Measurements from ENCODE around the gene BBS1.

BBS1 gene

DNA sequence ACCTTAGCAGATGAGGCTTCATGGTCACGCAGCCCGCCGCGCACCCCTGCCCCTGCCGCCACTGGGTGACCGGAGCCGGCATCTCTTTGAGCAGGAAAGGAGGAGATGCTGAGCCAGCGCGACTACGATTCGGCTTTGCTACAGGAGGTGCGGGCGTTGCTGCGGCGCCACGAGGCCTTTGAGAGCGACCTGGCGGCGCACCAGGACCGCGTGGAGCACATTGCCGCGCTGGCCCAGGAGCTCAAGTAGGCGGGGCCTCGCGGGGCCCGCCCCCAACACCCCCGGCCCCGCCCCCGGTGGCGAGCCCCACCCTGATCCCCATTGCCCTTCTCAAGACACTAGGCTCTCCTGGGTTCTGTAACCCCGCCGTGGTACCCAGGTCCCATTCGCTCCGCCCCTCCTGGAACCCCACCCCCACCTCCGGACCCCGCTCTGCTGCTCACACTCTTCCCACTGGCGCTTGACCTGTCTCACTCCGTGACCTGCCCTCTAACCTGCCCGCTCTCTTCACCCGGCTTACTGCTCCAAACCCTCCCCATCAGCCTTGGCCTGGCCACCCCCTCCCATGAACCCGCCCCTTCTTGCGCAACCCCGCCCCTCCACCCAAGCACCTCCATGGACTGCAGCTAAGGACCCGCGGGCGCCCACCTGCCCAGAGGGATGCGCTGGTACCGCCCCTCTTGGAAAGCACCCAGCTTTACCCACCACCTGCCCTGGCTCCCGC, 48.9 kb downstream of the BBS1 start:
- DNase-seq: no peak

GRCh38 chr11:66559866-66560676, 49.6 kb downstream of the BBS1 start:
- no peak for TF ChIP-seq CTCF (IDR thresholded peaks at IDR 0.05; ENCODE audit: low read depth, low read length)
- peaks cover 24% of the 10 kb centered on the region for H3K36me3 ChIP-seq

More for the DNA sequence above, 48.9 kb downstream of the BBS1 start:
- no peak for TF ChIP-seq CTCF (IDR thresholded peaks at IDR 0.05; ENCODE audit: low read depth, low read length)
- no peaks in the 10 kb centered on the region for H3K9me3 ChIP-seq (ENCODE audit: severe bottlenecking)
- H3K27me3 ChIP-seq (ENCODE audit: insufficient read depth, low read depth, severe bottlenecking): no peaks in the 10 kb centered on the region
- no peak overlapping the region for H3K4me3 ChIP-seq (ENCODE audit: low read depth, low read length)
- no peak overlapping the region for H3K27ac ChIP-seq
- peaks cover 20% of the 10 kb centered on the region for H3K36me3 ChIP-seq

DNA sequence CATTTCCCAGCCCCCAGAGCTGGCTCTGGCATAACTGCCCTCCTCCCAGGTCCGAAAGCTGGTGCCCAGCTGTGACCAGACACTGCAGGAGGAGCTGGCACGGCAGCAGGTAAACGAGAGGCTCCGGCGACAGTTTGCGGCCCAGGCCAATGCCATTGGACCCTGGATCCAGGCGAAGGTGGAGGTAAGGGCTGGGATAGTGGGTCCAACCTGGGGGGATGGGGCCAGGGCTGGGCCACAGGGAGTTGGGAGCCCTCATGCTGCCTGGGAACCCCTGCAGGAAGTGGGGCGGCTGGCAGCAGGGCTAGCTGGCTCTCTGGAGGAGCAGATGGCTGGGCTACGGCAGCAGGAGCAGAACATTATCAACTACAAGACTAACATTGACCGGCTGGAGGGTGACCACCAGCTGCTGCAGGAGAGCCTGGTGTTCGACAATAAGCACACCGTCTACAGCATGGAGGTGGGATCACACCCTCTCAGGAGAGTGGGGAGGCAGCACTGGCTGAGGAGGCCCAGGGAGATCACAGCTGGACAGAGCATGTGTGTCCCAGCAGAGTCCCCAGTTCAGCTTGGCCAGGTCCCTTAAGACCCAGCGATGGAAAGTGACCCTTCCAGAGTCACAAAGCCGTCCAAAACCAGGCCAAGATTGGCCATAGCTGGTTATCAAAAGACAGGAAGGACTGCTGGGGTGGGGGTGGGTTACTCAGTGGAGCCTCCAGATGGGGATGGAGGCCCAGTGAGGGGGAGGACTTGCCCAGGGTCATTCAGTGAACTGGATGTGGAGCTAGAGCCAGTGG, 50.9 kb downstream of the BBS1 start:
- Histone ChIP-seq H3K27ac (peak overlapping the region; percentile 66), H3K4me3 (ENCODE audit: low read depth, low read length) (no peak overlapping the region), H3K9me3 (ENCODE audit: severe bottlenecking) (no peaks in the 10 kb centered on the region), H3K27me3 (ENCODE audit: insufficient read depth, low read depth, severe bottlenecking) (no peaks in the 10 kb centered on the region), H3K36me3 (peaks cover 35% of the 10 kb centered on the region)
- peak; percentile 71 for DNase-seq
- 0 out of 2 replicates have a peak, but pooled peaks have one; percentile 9 for TF ChIP-seq CTCF (IDR thresholded peaks at IDR 0.05; ENCODE audit: low read depth, low read length)

More at GRCh38 chr11:66559866-66560676, 49.6 kb downstream of the BBS1 start:
- no peak for DNase-seq
- H3K9me3 ChIP-seq (ENCODE audit: severe bottlenecking): no peaks in the 10 kb centered on the region
- no peaks in the 10 kb centered on the region for H3K27me3 ChIP-seq (ENCODE audit: insufficient read depth, low read depth, severe bottlenecking)
- no peak overlapping the region for H3K4me3 ChIP-seq (ENCODE audit: low read depth, low read length)
- no peak overlapping the region for H3K27ac ChIP-seq

GRCh38 chr11:66561975-66562248, 51.5 kb downstream of the BBS1 start:
- no peak for DNase-seq
- TF ChIP-seq CTCF (IDR thresholded peaks at IDR 0.05; ENCODE audit: low read depth, low read length): no peak
- Histone ChIP-seq H3K4me3 (ENCODE audit: low read depth, low read length) (no peak overlapping the region), H3K27ac (peak overlapping the region; percentile 66), H3K9me3 (ENCODE audit: severe bottlenecking) (no peaks in the 10 kb centered on the region), H3K36me3 (peaks cover 37% of the 10 kb centered on the region), H3K27me3 (ENCODE audit: insufficient read depth, low read depth, severe bottlenecking) (no peaks in the 10 kb centered on the region)

DNA sequence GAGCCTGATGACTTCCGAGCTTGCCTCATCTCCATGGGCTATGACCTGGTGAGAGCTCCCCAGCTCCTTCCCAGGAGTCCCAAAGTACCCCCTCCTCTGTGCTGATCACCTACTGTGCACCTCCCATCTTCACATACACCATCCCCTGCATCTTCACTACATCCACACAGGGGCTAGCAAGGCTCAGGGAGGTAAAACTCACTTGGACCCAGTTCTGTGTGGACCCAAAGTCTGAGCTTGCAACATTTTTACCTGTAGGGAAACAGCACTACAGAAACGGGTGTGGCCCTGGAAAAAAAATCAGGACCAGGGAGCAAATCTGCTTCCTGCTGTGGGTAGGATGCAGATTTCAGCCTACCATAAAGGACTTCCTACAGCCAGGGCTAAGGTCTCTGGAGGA, 51.8 kb downstream of the BBS1 start:
- Histone ChIP-seq H3K36me3 (peaks cover 41% of the 10 kb centered on the region), H3K27ac (peak overlapping the region; percentile 66), H3K9me3 (ENCODE audit: severe bottlenecking) (no peaks in the 10 kb centered on the region), H3K27me3 (ENCODE audit: insufficient read depth, low read depth, severe bottlenecking) (no peaks in the 10 kb centered on the region), H3K4me3 (ENCODE audit: low read depth, low read length) (no peak overlapping the region)
- no peak for TF ChIP-seq CTCF (IDR thresholded peaks at IDR 0.05; ENCODE audit: low read depth, low read length)
- DNase-seq: no peak
